Activated CD4-positive, alpha-beta T cell treated with anti-CD3 and anti-CD28 coated beads for 36 hours (primary cell): ENCODE results near the gene KRAS. TPM values are rescaled to one million over a fixed set of nuclear protein-coding genes. Genes with fewer than 3 reads are reported as not detected.

Source experiments
- ATAC-seq: fragments of 200-7000 bp; cut with Tn5 transposase; one replicate; pipeline ENCODE4 v1.10.0; 2021; ENCODE audit warnings: mild to moderate bottlenecking, moderate library complexity
- CTCF ChIA-PET: fragments of 350-600 bp; sonication (Branson Sonifier 250); formaldehyde crosslinking; loops from one replicate; lab custom pipeline; 2021; ENCODE audit warnings: antibody characterized with exemption; lab: Charles Lee
- POLR2A ChIA-PET: fragments of 350-600 bp; sonication (Branson Sonifier 250); formaldehyde crosslinking; loops from one replicate; lab custom pipeline; 2021; ENCODE audit warnings: antibody characterized with exemption, inconsistent platforms; lab: Charles Lee
- DNase-seq: peaks from one replicate; pipeline ENCODE4 v3.0.0-alpha.2; 2020
- H3K27ac Mint-ChIP-seq: one replicate; pipeline ENCODE4 v1.8.0; 2021; ENCODE audit warnings: mixed read lengths
- H3K27me3 Mint-ChIP-seq: one replicate; pipeline ENCODE4 v1.8.0; 2021; ENCODE audit warnings: mixed read lengths
- H3K36me3 Mint-ChIP-seq: one replicate; pipeline ENCODE4 v1.8.0; 2021; ENCODE audit warnings: low read depth, mixed read lengths
- H3K4me1 Mint-ChIP-seq: one replicate; pipeline ENCODE4 v1.8.0; 2021; ENCODE audit warnings: mixed read lengths
- H3K4me3 Mint-ChIP-seq: one replicate; pipeline ENCODE4 v1.8.0; 2021; ENCODE audit warnings: mild to moderate bottlenecking, moderate library complexity, mixed read lengths
- H3K9me3 Mint-ChIP-seq: one replicate; pipeline ENCODE4 v1.8.0; 2021; ENCODE audit warnings: low read depth, mixed read lengths
- intact Hi-C, 2 experiments: fragments of 100-400 bp; cut with DNase I in 1 of 2; cut with micrococcal nuclease in 1 of 2; formaldehyde crosslinking; loops; one replicate each; pipeline versions ENCODE4 v1.14.2 to v1.15.1; 2022 to 2024; cut with DNase I, micrococcal nuclease
- total RNA-seq, 2 experiments: library from RNA; stranded (reverse); gene quantifications; one replicate each; pipeline ENCODE4 v1.2.3, GENCODE V29; 2021

Gene KRAS
- total RNA-seq, 2 experiments from 2014 or later = 11.3 to 15.4 TPM

DNA sequence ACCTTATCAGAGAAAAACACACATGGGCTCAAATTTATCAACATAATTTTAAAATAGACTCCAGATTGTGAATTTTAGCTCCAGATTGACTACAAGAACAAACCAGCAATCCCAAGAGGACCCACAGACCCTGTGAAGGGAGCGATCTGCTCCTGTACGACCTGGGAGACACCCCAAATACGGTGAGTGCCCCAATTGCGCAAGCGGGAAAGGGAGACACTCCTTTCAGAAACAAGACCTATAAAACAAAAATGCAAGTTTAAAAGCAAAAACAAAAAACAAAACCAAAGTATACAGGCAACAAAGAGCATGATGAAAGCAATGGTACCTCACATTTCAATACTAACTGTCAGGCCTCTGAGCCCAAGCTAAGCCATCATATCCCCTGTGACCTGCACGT is 87.9 kb downstream of the KRAS start:
- DNase-seq (no peak), ATAC-seq (no peak)
- H3K27me3 Mint-ChIP-seq = no peaks in the 10 kb centered on the region
- H3K4me1 Mint-ChIP-seq = no peaks in the 10 kb centered on the region
- POLR2A ChIA-PET = no interaction called here
- no peak overlapping the region for H3K27ac Mint-ChIP-seq
- CTCF ChIA-PET = interaction anchor here (1.3 kb wide), 1 partner anchor 20 kb away, joined by 3 read pairs; no protein-coding TSS in a partner anchor
- no peaks in the 10 kb centered on the region for H3K9me3 Mint-ChIP-seq
- H3K36me3 Mint-ChIP-seq = no peaks in the 10 kb centered on the region
- intact Hi-C loops = no loop called here
- H3K4me3 Mint-ChIP-seq = no peak overlapping the region

DNA sequence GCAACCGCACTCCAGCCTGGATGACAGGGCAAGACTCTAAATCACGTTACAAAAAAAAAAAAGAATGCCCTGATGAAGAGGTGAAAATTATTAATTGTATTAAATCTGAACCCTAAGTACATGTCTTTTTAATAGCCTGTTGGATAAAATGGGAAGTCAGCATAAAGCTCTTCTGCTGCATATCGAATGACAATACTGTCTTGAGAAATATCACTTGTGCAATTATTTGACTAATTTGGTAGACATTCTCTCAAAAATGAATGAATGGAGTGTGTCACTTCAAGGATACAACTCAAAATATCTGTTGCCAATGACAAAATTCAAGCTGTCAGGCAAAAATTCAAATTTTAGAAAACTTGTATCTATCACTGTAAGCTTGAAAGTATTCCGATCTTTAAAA is 94.7 kb downstream of the KRAS start:
- no peak for ATAC-seq
- Mint-ChIP-seq H3K4me3 (no peak overlapping the region), H3K36me3 (no peaks in the 10 kb centered on the region), H3K27me3 (no peaks in the 10 kb centered on the region), H3K9me3 (no peaks in the 10 kb centered on the region), H3K4me1 (peaks cover 6% of the 10 kb centered on the region), H3K27ac (no peak overlapping the region)
- POLR2A ChIA-PET = interaction anchor here (0.6 kb wide), 1 partner anchor 1392 kb away, joined by 3 read pairs; no protein-coding TSS in a partner anchor
- intact Hi-C loops = loop anchor here in 1 of 2 experiments (10.0 kb wide), 1 partner anchor 1951 kb away; no protein-coding TSS in a partner anchor
- DNase-seq = no peak
- CTCF ChIA-PET = interaction anchor here (0.6 to 4.5 kb wide), 10 partner anchors 9 to 209 kb away, joined by 3 to 39 read pairs (median 4); no protein-coding TSS in a partner anchor

DNA sequence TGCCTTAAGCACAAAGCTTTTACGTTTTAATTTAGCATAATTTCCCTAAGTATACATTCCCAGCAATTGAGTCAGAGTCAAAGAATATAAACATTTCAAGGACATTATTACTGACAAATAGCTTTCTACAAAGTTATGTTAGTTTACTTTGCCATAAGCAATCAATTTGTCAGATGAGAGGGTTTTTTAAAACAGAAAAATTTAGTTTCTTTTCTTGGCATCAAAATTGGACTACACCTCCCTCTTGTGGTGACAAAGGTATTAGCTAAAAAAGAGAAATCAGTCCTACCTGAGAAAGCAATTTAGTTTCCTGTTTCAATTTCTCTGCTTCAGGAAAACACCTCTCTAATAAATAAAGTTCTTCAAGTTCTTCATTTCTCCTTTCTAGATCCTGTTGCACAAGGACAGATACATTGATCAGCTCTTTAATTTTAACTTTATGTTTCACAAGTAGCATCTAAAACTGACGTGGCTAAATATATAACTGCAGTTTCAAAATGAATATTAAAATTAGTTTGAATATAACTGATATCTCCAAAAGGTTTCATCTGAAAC is 95.6 kb downstream of the KRAS start:
- ChIA-PET CTCF (interaction anchor here (0.6 to 4.5 kb wide), 33 partner anchors 11 to 902 kb away, joined by 3 to 39 read pairs (median 4); partner anchors contain the start of genes DNAI7 and ETFRF1), POLR2A (no interaction called here)
- ATAC-seq (no peak), DNase-seq (no peak)
- intact Hi-C loops = loop anchor here (1.0 to 10.0 kb wide), 3 partner anchors 164 to 1950 kb away; no protein-coding TSS in a partner anchor
- Mint-ChIP-seq H3K4me1 (peaks cover 6% of the 10 kb centered on the region), H3K27me3 (no peaks in the 10 kb centered on the region), H3K27ac (no peak overlapping the region), H3K4me3 (no peak overlapping the region), H3K9me3 (no peaks in the 10 kb centered on the region), H3K36me3 (no peaks in the 10 kb centered on the region)

Other genes starting within 250 kb of the KRAS start
- gene DNAI7, start 55.8 kb downstream of the KRAS start, total RNA-seq = not detected
- 10 to 100 TPM; 11.7 to 15.4 TPM for gene ETFRF1, start 55.7 kb downstream of the KRAS start, total RNA-seq